Ishikawa (cell line): ENCODE results near the gene TSPAN15.

ENCODE experiments used
- CEBPB ChIP-seq: IDR thresholded peaks from 2 replicates; pipeline ENCODE4 v1.6.1; 2012
- CREB1 ChIP-seq: IDR thresholded peaks from 2 replicates; pipeline ENCODE4 v1.6.1; 2012; ENCODE audit warnings: low read depth
- EGR1 ChIP-seq: IDR thresholded peaks from 2 replicates; pipeline ENCODE4 v1.6.1; 2012
- EP300 ChIP-seq: IDR thresholded peaks from 2 replicates; pipeline ENCODE4 v1.6.1; 2012; ENCODE audit warnings: borderline replicate concordance
- MAX ChIP-seq: IDR thresholded peaks from 2 replicates; pipeline ENCODE4 v1.6.1; 2012
- NFIC ChIP-seq: IDR thresholded peaks from 2 replicates; pipeline ENCODE4 v1.6.1; 2012
- RAD21 ChIP-seq: IDR thresholded peaks from 2 replicates; pipeline ENCODE4 v1.6.1; 2012; ENCODE audit warnings: low read depth
- REST ChIP-seq: IDR thresholded peaks from 2 replicates; pipeline ENCODE4 v1.6.1; 2012; ENCODE audit warnings: low read depth, mild to moderate bottlenecking
- TAF1 ChIP-seq: IDR thresholded peaks from 2 replicates; pipeline ENCODE4 v1.6.1; 2012; ENCODE audit warnings: low read depth, mild to moderate bottlenecking
- TEAD4 ChIP-seq: IDR thresholded peaks from 2 replicates; pipeline ENCODE4 v1.6.1; 2012
- USF1 ChIP-seq: IDR thresholded peaks from 2 replicates; pipeline ENCODE4 v1.6.1; 2012
- YY1 ChIP-seq: IDR thresholded peaks from 2 replicates; pipeline ENCODE4 v1.6.1; 2012; ENCODE audit warnings: low read depth
- ZBTB7A ChIP-seq: IDR thresholded peaks from 2 replicates; pipeline ENCODE4 v1.6.1; 2012; ENCODE audit warnings: low read depth

GRCh38 chr10:69446650-69447151, 4.6 kb upstream of the TSPAN15 start:
- no peak for TF ChIP-seq TEAD4
- TF ChIP-seq NFIC, result no peak
- TF ChIP-seq TAF1, result no peak
- TF ChIP-seq CREB1, result no peak
- no peak for TF ChIP-seq EP300
- TF ChIP-seq CEBPB, result no peak
- TF ChIP-seq REST, result no peak
- TF ChIP-seq ZBTB7A, result no peak
- TF ChIP-seq YY1, result no peak
- TF ChIP-seq EGR1, result no peak
- no peak for TF ChIP-seq MAX
- TF ChIP-seq RAD21, result no peak
- no peak for TF ChIP-seq USF1
